ENCODE measurements around the gene SMIM20.

Gene SMIM20

DNA sequence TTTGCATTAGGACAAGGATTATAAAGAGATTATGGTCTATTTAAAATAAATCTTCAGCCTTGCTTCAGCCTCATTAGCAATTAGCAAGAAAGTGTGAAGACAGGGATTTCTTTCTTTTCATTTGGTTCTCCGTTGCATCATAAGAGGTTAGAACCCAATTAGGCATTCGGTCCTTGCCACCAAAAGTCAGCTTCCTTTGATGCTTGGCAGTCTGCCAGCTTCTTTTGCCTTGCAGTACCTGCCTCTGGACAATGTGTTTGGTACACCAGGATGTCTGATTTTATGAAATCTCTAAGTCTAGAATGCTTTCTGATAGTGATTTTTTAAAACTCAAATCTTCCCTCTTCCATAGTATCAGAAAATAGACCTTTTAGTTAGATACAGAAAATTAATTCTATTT lies 12.4 kb downstream of the SMIM20 start:
- ChIA-PET POLR2A (no interaction called here), CTCF (interaction anchor here (1.5 kb wide), 1 partner anchor 13 kb away, joined by 3 read pairs; no protein-coding TSS in a partner anchor)
- H3K4me1 ChIP-seq (ENCODE audit: control extremely low read depth in 1 of 4, control insufficient read depth in 4 of 4, insufficient read depth in 4 of 4, low read length in 3 of 4): peaks cover 0 to 3% (median 0%) of the 10 kb centered on the region in 4 experiments
- peak in 2 of 3 donors; percentile 13 to 17 for DNase-seq
- WGBS (ENCODE audit: insufficient coverage): 47% methylated on average over 2 of the region's 2 CpGs
- H3K27ac ChIP-seq (ENCODE audit: insufficient read depth in 1 of 2, low read depth in 1 of 2, low read length in 2 of 2, poor library complexity in 1 of 2, severe bottlenecking in 2 of 2): no peak overlapping the region
- H3K36me3 ChIP-seq (ENCODE audit: control insufficient read depth in 4 of 4, insufficient read depth in 4 of 4, low read length in 3 of 4): peaks cover 0 to 3% (median under 1%) of the 10 kb centered on the region in 4 experiments
- no peaks in the 10 kb centered on the region for H3K9me3 ChIP-seq (ENCODE audit: control extremely low read depth in 1 of 5, control insufficient read depth in 4 of 5, insufficient read depth in 2 of 5, low read depth in 1 of 5, low read length in 4 of 5)
- no peak overlapping the region for H3K4me3 ChIP-seq (ENCODE audit: control insufficient read depth in 1 of 7, extremely low read depth in 1 of 7, insufficient read depth in 4 of 7, low read depth in 2 of 7, low read length in 6 of 7)
- no peaks in the 10 kb centered on the region for H3K27me3 ChIP-seq (replicated peaks in 2 of 5; ENCODE audit: control insufficient read depth in 4 of 5, insufficient read depth in 5 of 5, low read length in 4 of 5)

DNA sequence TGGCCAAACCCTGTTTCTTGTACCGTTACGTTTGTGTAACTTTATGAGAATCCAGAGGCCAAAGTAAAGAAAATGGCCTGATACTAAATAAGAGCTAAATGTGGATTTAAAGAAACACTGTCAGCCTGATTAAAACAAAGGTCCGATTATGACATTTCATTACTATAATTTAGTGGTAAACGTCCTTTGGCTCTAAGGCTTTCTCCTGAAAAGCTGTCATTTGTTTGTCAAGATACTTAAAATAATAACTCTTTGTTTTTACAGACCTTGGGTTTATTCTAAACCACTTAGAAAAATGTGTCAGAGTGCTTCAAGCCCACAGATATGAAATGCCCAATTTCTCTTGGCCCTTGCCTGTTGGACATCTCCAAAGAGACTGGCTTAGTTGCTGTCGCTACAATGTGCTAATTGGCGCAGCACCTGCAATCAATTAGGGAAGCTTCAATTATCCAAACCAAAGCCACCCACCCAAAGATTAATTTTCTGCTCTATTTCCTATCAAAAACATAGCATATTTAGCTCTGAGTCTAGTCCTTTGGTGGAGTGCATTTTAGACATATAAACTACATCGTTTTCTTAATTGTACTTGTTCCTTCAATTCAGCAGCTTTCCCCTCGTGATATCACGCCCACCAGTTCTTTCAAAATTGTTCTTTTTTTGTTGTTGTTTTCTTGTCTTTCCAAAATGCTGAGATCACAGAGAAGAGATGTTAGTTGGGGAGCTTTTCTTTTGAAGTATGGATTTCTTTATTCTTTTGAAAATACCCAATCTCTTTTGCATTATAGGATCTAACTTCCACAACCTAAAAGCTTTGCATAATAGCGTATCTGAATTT lies 13.6 kb downstream of the SMIM20 start:
- Histone ChIP-seq H3K9me3 (ENCODE audit: control extremely low read depth in 1 of 5, control insufficient read depth in 4 of 5, insufficient read depth in 2 of 5, low read depth in 1 of 5, low read length in 4 of 5) (no peaks in the 10 kb centered on the region), H3K27me3 (replicated peaks in 2 of 5; ENCODE audit: control insufficient read depth in 4 of 5, insufficient read depth in 5 of 5, low read length in 4 of 5) (no peaks in the 10 kb centered on the region), H3K4me1 (ENCODE audit: control extremely low read depth in 1 of 4, control insufficient read depth in 4 of 4, insufficient read depth in 4 of 4, low read length in 3 of 4) (peaks cover 0 to 3% (median 0%) of the 10 kb centered on the region in 4 experiments), H3K4me3 (ENCODE audit: control insufficient read depth in 1 of 7, extremely low read depth in 1 of 7, insufficient read depth in 4 of 7, low read depth in 2 of 7, low read length in 6 of 7) (no peak overlapping the region), H3K27ac (ENCODE audit: insufficient read depth in 1 of 2, low read depth in 1 of 2, low read length in 2 of 2, poor library complexity in 1 of 2, severe bottlenecking in 2 of 2) (no peak overlapping the region), H3K36me3 (ENCODE audit: control insufficient read depth in 4 of 4, insufficient read depth in 4 of 4, low read length in 3 of 4) (no peaks in the 10 kb centered on the region)
- WGBS (ENCODE audit: insufficient coverage): 97% methylated on average over 6 of the region's 10 CpGs
- POLR2A ChIA-PET: no interaction called here
- CTCF ChIA-PET: interaction anchor here (1.1 to 1.6 kb wide), 7 partner anchors 8 to 473 kb away, joined by 3 to 5 read pairs (median 3); no protein-coding TSS in a partner anchor
- DNase-seq: no peak

- ChIA-PET POLR2A (no interaction called here), CTCF (interaction anchor here (1.1 to 1.6 kb wide), 6 partner anchors 9 to 472 kb away, joined by 3 to 5 read pairs (median 3); no protein-coding TSS in a partner anchor)
- DNase-seq: no peak
- H3K9me3 ChIP-seq (ENCODE audit: control extremely low read depth in 1 of 5, control insufficient read depth in 4 of 5, insufficient read depth in 2 of 5, low read depth in 1 of 5, low read length in 4 of 5): no peaks in the 10 kb centered on the region
- peaks cover 0 to 3% (median 0%) of the 10 kb centered on the region in 4 experiments for H3K4me1 ChIP-seq (ENCODE audit: control extremely low read depth in 1 of 4, control insufficient read depth in 4 of 4, insufficient read depth in 4 of 4, low read length in 3 of 4)
- H3K27me3 ChIP-seq (replicated peaks in 2 of 5; ENCODE audit: control insufficient read depth in 4 of 5, insufficient read depth in 5 of 5, low read length in 4 of 5): no peaks in the 10 kb centered on the region
- WGBS (ENCODE audit: insufficient coverage): 80% methylated on average over 2 of the region's 11 CpGs
- H3K27ac ChIP-seq (ENCODE audit: insufficient read depth in 1 of 2, low read depth in 1 of 2, low read length in 2 of 2, poor library complexity in 1 of 2, severe bottlenecking in 2 of 2): no peak overlapping the region
- no peak overlapping the region for H3K4me3 ChIP-seq (ENCODE audit: control insufficient read depth in 1 of 7, extremely low read depth in 1 of 7, insufficient read depth in 4 of 7, low read depth in 2 of 7, low read length in 6 of 7)
- no peaks in the 10 kb centered on the region for H3K36me3 ChIP-seq (ENCODE audit: control insufficient read depth in 4 of 4, insufficient read depth in 4 of 4, low read length in 3 of 4)
Measured at GRCh38 chr4:25928379-25929297, 14.6 kb downstream of the SMIM20 start.

- WGBS (ENCODE audit: insufficient coverage): 99% methylated on average over 6 of the region's 7 CpGs
- ChIA-PET POLR2A (no interaction called here), CTCF (interaction anchor here (1.5 kb wide), 1 partner anchor 67 kb away, joined by 5 read pairs; no protein-coding TSS in a partner anchor)
- DNase-seq: no peak
- peaks cover 0 to 3% (median 0%) of the 10 kb centered on the region in 4 experiments for H3K4me1 ChIP-seq (ENCODE audit: control extremely low read depth in 1 of 4, control insufficient read depth in 4 of 4, insufficient read depth in 4 of 4, low read length in 3 of 4)
- no peaks in the 10 kb centered on the region for H3K36me3 ChIP-seq (ENCODE audit: control insufficient read depth in 4 of 4, insufficient read depth in 4 of 4, low read length in 3 of 4)
- H3K9me3 ChIP-seq (ENCODE audit: control extremely low read depth in 1 of 5, control insufficient read depth in 4 of 5, insufficient read depth in 2 of 5, low read depth in 1 of 5, low read length in 4 of 5): no peaks in the 10 kb centered on the region
- H3K4me3 ChIP-seq (ENCODE audit: control insufficient read depth in 1 of 7, extremely low read depth in 1 of 7, insufficient read depth in 4 of 7, low read depth in 2 of 7, low read length in 6 of 7): no peak overlapping the region
- H3K27ac ChIP-seq (ENCODE audit: insufficient read depth in 1 of 2, low read depth in 1 of 2, low read length in 2 of 2, poor library complexity in 1 of 2, severe bottlenecking in 2 of 2): no peak overlapping the region
- no peaks in the 10 kb centered on the region for H3K27me3 ChIP-seq (replicated peaks in 2 of 5; ENCODE audit: control insufficient read depth in 4 of 5, insufficient read depth in 5 of 5, low read length in 4 of 5)
Measured at GRCh38 chr4:25929298-25929686, 15.3 kb downstream of the SMIM20 start.

- peaks cover 0 to 3% (median 0%) of the 10 kb centered on the region in 4 experiments for H3K4me1 ChIP-seq (ENCODE audit: control extremely low read depth in 1 of 4, control insufficient read depth in 4 of 4, insufficient read depth in 4 of 4, low read length in 3 of 4)
- ChIA-PET CTCF (no interaction called here), POLR2A (no interaction called here)
- no peak overlapping the region for H3K4me3 ChIP-seq (ENCODE audit: control insufficient read depth in 1 of 7, extremely low read depth in 1 of 7, insufficient read depth in 4 of 7, low read depth in 2 of 7, low read length in 6 of 7)
- 96% methylated on average over 5 of the region's 6 CpGs for WGBS (ENCODE audit: insufficient coverage)
- no peak for DNase-seq
- no peaks in the 10 kb centered on the region for H3K27me3 ChIP-seq (replicated peaks in 2 of 5; ENCODE audit: control insufficient read depth in 4 of 5, insufficient read depth in 5 of 5, low read length in 4 of 5)
- no peaks in the 10 kb centered on the region for H3K9me3 ChIP-seq (ENCODE audit: control extremely low read depth in 1 of 5, control insufficient read depth in 4 of 5, insufficient read depth in 2 of 5, low read depth in 1 of 5, low read length in 4 of 5)
- H3K27ac ChIP-seq (ENCODE audit: insufficient read depth in 1 of 2, low read depth in 1 of 2, low read length in 2 of 2, poor library complexity in 1 of 2, severe bottlenecking in 2 of 2): no peak overlapping the region
- no peaks in the 10 kb centered on the region for H3K36me3 ChIP-seq (ENCODE audit: control insufficient read depth in 4 of 4, insufficient read depth in 4 of 4, low read length in 3 of 4)
Measured at GRCh38 chr4:25930731-25931354, 16.8 kb downstream of the SMIM20 start.

GRCh38 chr4:25936696-25937095 lies 22.7 kb downstream of the SMIM20 start:
- H3K36me3 ChIP-seq (ENCODE audit: control insufficient read depth in 4 of 4, insufficient read depth in 4 of 4, low read length in 3 of 4): no peaks in the 10 kb centered on the region
- no peaks in the 10 kb centered on the region for H3K4me1 ChIP-seq (ENCODE audit: control extremely low read depth in 1 of 4, control insufficient read depth in 4 of 4, insufficient read depth in 4 of 4, low read length in 3 of 4)
- H3K4me3 ChIP-seq (ENCODE audit: control insufficient read depth in 1 of 7, extremely low read depth in 1 of 7, insufficient read depth in 4 of 7, low read depth in 2 of 7, low read length in 6 of 7): no peak overlapping the region
- 100% methylated on average over 1 of the region's 2 CpGs for WGBS (ENCODE audit: insufficient coverage)
- H3K27me3 ChIP-seq (replicated peaks in 2 of 5; ENCODE audit: control insufficient read depth in 4 of 5, insufficient read depth in 5 of 5, low read length in 4 of 5): no peaks in the 10 kb centered on the region
- peaks cover 0 to 2% (median 0%) of the 10 kb centered on the region in 5 experiments for H3K9me3 ChIP-seq (ENCODE audit: control extremely low read depth in 1 of 5, control insufficient read depth in 4 of 5, insufficient read depth in 2 of 5, low read depth in 1 of 5, low read length in 4 of 5)
- ChIA-PET POLR2A (no interaction called here), CTCF (interaction anchor here (0.7 to 0.8 kb wide), 2 partner anchors 12 to 94 kb away, joined by 3 read pairs; no protein-coding TSS in a partner anchor)
- no peak overlapping the region for H3K27ac ChIP-seq (ENCODE audit: insufficient read depth in 1 of 2, low read depth in 1 of 2, low read length in 2 of 2, poor library complexity in 1 of 2, severe bottlenecking in 2 of 2)
- DNase-seq: no peak

Data from common myeloid progenitor, CD34-positive (primary cell).